ENCODE results near the gene SERTAD3. TPM values are rescaled to one million over a fixed set of nuclear protein-coding genes. Genes with fewer than 3 reads are reported as not detected.

SERTAD3 gene
- total and polyA plus RNA-seq, 10 of the 15 experiments (the other 5 are each of a cell fraction or from before 2014, with no cell fraction given): 4.2 to 22.4 (median 13.7) TPM

DNA sequence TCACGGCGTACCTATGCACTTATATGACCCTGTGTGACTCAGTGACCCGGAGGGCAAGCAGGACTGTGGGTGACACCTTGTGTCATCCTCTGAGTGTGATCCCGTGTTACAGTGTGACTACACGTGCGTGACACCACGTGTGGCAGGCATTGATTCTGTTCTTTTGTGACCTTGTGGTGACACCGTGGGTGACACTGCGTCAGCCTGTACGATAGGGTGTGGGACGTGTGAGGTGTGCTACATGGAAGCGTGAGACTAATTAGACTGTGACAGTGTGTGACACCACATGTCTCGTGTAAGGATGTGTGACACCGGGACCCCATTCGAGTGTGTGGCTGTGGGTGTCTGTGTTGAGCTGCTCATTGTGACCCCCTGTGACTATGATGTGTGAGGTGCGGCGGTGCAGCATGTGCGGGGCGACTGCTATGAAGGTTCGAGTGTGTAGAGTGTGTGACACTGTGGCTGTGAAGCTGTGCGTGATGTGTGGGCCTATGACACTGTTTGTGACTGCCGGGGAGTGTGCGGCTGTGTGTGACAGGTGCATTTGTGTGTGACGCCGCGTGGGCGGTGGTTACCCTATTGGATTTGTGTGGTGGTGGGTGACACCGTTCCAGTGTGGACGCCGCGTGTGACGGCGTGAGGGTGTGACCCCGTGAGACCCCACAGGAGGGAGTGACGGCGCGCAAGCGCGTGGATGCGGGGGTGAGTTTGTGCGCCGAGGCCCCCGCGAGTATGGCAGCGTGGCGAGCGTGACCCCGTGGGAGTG, 22.3 kb upstream of the SERTAD3 start (continued):
- TF ChIP-seq, protein P1, sequence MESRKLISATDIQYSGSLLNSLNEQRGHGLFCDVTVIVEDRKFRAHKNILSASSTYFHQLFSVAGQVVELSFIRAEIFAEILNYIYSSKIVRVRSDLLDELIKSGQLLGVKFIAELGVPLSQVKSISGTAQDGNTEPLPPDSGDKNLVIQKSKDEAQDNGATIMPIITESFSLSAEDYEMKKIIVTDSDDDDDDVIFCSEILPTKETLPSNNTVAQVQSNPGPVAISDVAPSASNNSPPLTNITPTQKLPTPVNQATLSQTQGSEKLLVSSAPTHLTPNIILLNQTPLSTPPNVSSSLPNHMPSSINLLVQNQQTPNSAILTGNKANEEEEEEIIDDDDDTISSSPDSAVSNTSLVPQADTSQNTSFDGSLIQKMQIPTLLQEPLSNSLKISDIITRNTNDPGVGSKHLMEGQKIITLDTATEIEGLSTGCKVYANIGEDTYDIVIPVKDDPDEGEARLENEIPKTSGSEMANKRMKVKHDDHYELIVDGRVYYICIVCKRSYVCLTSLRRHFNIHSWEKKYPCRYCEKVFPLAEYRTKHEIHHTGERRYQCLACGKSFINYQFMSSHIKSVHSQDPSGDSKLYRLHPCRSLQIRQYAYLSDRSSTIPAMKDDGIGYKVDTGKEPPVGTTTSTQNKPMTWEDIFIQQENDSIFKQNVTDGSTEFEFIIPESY (IDR thresholded peaks at IDR 0.05): 0 out of 2 replicates have a peak, but pooled peaks have one; percentile 12
- TF ChIP-seq RUNX3 (IDR thresholded peaks at IDR 0.05; ENCODE audit: low read length): peak; percentile 15; the same call in 1 of the 2 replicates
- TF ChIP-seq NBN (IDR thresholded peaks at IDR 0.05): peak; percentile 83
- TF ChIP-seq USF1 (IDR thresholded peaks at IDR 0.05; ENCODE audit: borderline replicate concordance, extremely low read length, insufficient read depth, low read depth, low read length): peak; percentile 14
- no peak for TF ChIP-seq IRF4 (IDR thresholded peaks at IDR 0.05; ENCODE audit: low read depth, low read length)
- TF ChIP-seq NR2F1 (conservative IDR thresholded peaks at IDR 0.05): peak; percentile 97
- TF ChIP-seq DPF2 (IDR thresholded peaks at IDR 0.05): peak; percentile 73; the same call in 1 of the 2 replicates
- no peak for TF ChIP-seq CBX5 (IDR thresholded peaks at IDR 0.05; ENCODE audit: low read depth)
- TF ChIP-seq SP1 (IDR thresholded peaks at IDR 0.05; ENCODE audit: low read depth, low read length): no peak
- TF ChIP-seq SMARCA5 (IDR thresholded peaks at IDR 0.05): peak; percentile 2; the same call in 1 of the 2 replicates
- no peak for TF ChIP-seq TCF3 (IDR thresholded peaks at IDR 0.05; ENCODE audit: borderline replicate concordance, insufficient read depth, low read depth, low read length)
- TF ChIP-seq SKIL (IDR thresholded peaks at IDR 0.05; ENCODE audit: low read depth, poor library complexity, severe bottlenecking): peak; percentile 53
- TF ChIP-seq STAT1 (conservative IDR thresholded peaks at IDR 0.05): no peak
- 0 out of 2 replicates have a peak, but pooled peaks have one; percentile 27 for TF ChIP-seq CREB1 (IDR thresholded peaks at IDR 0.05; ENCODE audit: low read depth)
- TF ChIP-seq TCF7 (IDR thresholded peaks at IDR 0.05; ENCODE audit: borderline replicate concordance): no peak
- TF ChIP-seq IKZF1 (conservative IDR thresholded peaks at IDR 0.05): peak; percentile 48; the same call in 1 of the 2 replicates
- TF ChIP-seq, protein P2, sequence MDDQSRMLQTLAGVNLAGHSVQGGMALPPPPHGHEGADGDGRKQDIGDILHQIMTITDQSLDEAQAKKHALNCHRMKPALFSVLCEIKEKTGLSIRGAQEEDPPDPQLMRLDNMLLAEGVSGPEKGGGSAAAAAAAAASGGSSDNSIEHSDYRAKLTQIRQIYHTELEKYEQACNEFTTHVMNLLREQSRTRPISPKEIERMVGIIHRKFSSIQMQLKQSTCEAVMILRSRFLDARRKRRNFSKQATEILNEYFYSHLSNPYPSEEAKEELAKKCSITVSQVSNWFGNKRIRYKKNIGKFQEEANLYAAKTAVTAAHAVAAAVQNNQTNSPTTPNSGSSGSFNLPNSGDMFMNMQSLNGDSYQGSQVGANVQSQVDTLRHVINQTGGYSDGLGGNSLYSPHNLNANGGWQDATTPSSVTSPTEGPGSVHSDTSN (IDR thresholded peaks at IDR 0.05; ENCODE audit: insufficient replicate concordance, low read depth, low read length): peak; percentile 18
- TF ChIP-seq WRNIP1 (IDR thresholded peaks at IDR 0.05; ENCODE audit: borderline replicate concordance, low read depth, low read length): no peak
- TF ChIP-seq GABPA (IDR thresholded peaks at IDR 0.05; ENCODE audit: low read depth): no peak
- peak; percentile 40; the same call in 1 of the 2 replicates for TF ChIP-seq CHD2 (IDR thresholded peaks at IDR 0.05; ENCODE audit: borderline replicate concordance, low read depth, low read length)
- TF ChIP-seq ETV6 (conservative IDR thresholded peaks at IDR 0.05 in 1 of 2, IDR thresholded peaks at IDR 0.05 in 1 of 2; ENCODE audit: borderline replicate concordance in 1 of 2, low read depth in 1 of 2): no peak
- peak; percentile 81 for TF ChIP-seq MEF2B (IDR thresholded peaks at IDR 0.05; ENCODE audit: partially characterized antibody, poor library complexity, severe bottlenecking)
- peak; percentile 72; the same call in 1 of the 2 replicates for TF ChIP-seq ATF7 (IDR thresholded peaks at IDR 0.05; ENCODE audit: low read depth)

Measured in GM12878 (cell line).